DND-41 (cell line): ENCODE data around the gene TRIM46.

Experiments used
- CTCF ChIP-seq: IDR thresholded peaks from 2 replicates; pipeline ENCODE4 v1.5.1; 2012; ENCODE audit warnings: borderline replicate concordance, low read length, moderate library complexity, mild to moderate bottlenecking; ENCODE audit not compliant: poor library complexity, severe bottlenecking; ENCODE audit errors: extremely low read depth
- EZH2 ChIP-seq: IDR thresholded peaks from 3 replicates; pipeline ENCODE4 v1.6.1; 2012; ENCODE audit warnings: borderline replicate concordance, low read depth, mild to moderate bottlenecking, moderate library complexity, low read length, inconsistent platforms; ENCODE audit not compliant: severe bottlenecking

GRCh38 chr1:155198547-155198906 lies 24.9 kb downstream of the TRIM46 start:
- no peak for TF ChIP-seq EZH2
- TF ChIP-seq CTCF: no peak
